B cell (primary cell): ENCODE measurements around the gene ZNF747. TPM values are rescaled to one million over a fixed set of nuclear protein-coding genes. Genes with fewer than 3 reads are reported as not detected.

Experiments
- ATAC-seq: fragments of 200-7000 bp; cut with Tn5 transposase; one replicate; pipeline ENCODE4 v1.10.0; 2021; ENCODE audit warnings: low read depth, mild to moderate bottlenecking, moderate number of reproducible peaks, moderate library complexity
- CTCF ChIA-PET: fragments of 350-600 bp; sonication (Branson Sonifier 250); formaldehyde crosslinking; loops from one replicate; lab custom pipeline; 2021; ENCODE audit warnings: antibody characterized with exemption, inconsistent platforms; lab: Charles Lee
- POLR2A ChIA-PET: fragments of 350-600 bp; sonication (Branson Sonifier 250); formaldehyde crosslinking; loops from one replicate; lab custom pipeline; 2021; ENCODE audit warnings: antibody characterized with exemption; lab: Charles Lee
- DNase-seq: peaks from one replicate; pipeline ENCODE4 v3.0.0; 2013
- H2AFZ ChIP-seq: 2 replicates; pipeline ENCODE4 v1.6.1; 2012; ENCODE audit warnings: mild to moderate bottlenecking, low read depth, low read length; ENCODE audit not compliant: insufficient read depth, poor library complexity, severe bottlenecking
- H3K27ac ChIP-seq, 2 donors: 1 replicate in 1 of 2; 2 replicates in 1 of 2; pipeline ENCODE4 v1.5.1; 2012 to 2013; ENCODE audit warnings: low read length in 2 of 2, mild to moderate bottlenecking in 2 of 2, moderate library complexity in 1 of 2
- H3K27me3 ChIP-seq, 4 experiments: fragments of 200-600 bp in 1 of 4; sonication (generic) in 1 of 4; replicated peaks in 1 of 4; 1 replicate in 2 of 4; 2 replicates in 2 of 4; pipeline versions ENCODE4 v1.6.1 to v1.7.0; 2013 to 2016; ENCODE audit warnings: low read length in 3 of 4, mild to moderate bottlenecking in 2 of 4, mixed read lengths in 1 of 4, moderate library complexity in 1 of 4; ENCODE audit not compliant: insufficient read depth in 4 of 4, control insufficient read depth in 3 of 4; ENCODE audit errors: control extremely low read depth in 1 of 4
- H3K36me3 ChIP-seq, 2 experiments: replicated peaks in 1 of 2; 1 replicate in 1 of 2; 2 replicates in 1 of 2; pipeline versions ENCODE4 v1.6.1 to v1.7.1; 2013; ENCODE audit warnings: low read length in 1 of 2; ENCODE audit not compliant: insufficient read depth in 2 of 2, control insufficient read depth in 1 of 2; ENCODE audit errors: control extremely low read depth in 1 of 2, extremely low read depth in 1 of 2
- H3K4me1 ChIP-seq, 2 donors: fragments of 200-600 bp in 1 of 2; sonication (generic) in 1 of 2; 1 replicate in 1 of 2; 2 replicates in 1 of 2; pipeline versions ENCODE4 v1.5.1 to v1.6.1; 2013 to 2017; ENCODE audit warnings: low read length in 2 of 2; ENCODE audit not compliant: control insufficient read depth in 2 of 2, insufficient read depth in 2 of 2
- H3K4me2 ChIP-seq: replicated peaks from 2 replicates; pipeline ENCODE3; 2012; ENCODE audit warnings: mild to moderate bottlenecking, low read depth, low read length; ENCODE audit not compliant: poor library complexity, severe bottlenecking
- H3K4me3 ChIP-seq, 5 experiments: fragments of 200-600 bp in 1 of 5; sonication (generic) in 1 of 5; 1 replicate in 3 of 5; 2 replicates in 2 of 5; pipeline versions ENCODE4 v1.5.1 to v1.7.0; 2011 to 2016; ENCODE audit warnings: low read length in 4 of 5, mild to moderate bottlenecking in 4 of 5, low read depth in 2 of 5, control low read depth in 1 of 5, moderate library complexity in 1 of 5; ENCODE audit not compliant: insufficient read depth in 1 of 5; ENCODE audit errors: control extremely low read depth in 1 of 5, extremely low read depth in 1 of 5
- H3K79me2 ChIP-seq: fragments of 200-600 bp; sonication (generic); one replicate; pipeline ENCODE4 v1.6.0; 2016; ENCODE audit warnings: low read length; ENCODE audit not compliant: control insufficient read depth, insufficient read depth
- H3K9ac ChIP-seq: fragments of 200-600 bp; sonication (generic); 2 replicates; pipeline ENCODE4 v1.6.1; 2017; ENCODE audit warnings: mild to moderate bottlenecking, low read length, moderate library complexity
- H3K9me3 ChIP-seq, 3 donors: one replicate each; pipeline versions ENCODE4 v1.6.1 to v1.7.1; 2013; ENCODE audit warnings: low read length in 2 of 3; ENCODE audit not compliant: control insufficient read depth in 2 of 3, insufficient read depth in 1 of 3; ENCODE audit errors: control extremely low read depth in 1 of 3
- H4K20me1 ChIP-seq: 2 replicates; pipeline ENCODE4 v1.6.0; 2012; ENCODE audit warnings: mild to moderate bottlenecking, low read length; ENCODE audit not compliant: insufficient read depth, control insufficient read depth, poor library complexity, severe bottlenecking
- H3K27ac Mint-ChIP-seq: one replicate; pipeline ENCODE4 v1.8.0; 2021; ENCODE audit warnings: mixed read lengths
- H3K27me3 Mint-ChIP-seq: one replicate; pipeline ENCODE4 v1.8.0; 2021; ENCODE audit warnings: mixed read lengths
- H3K4me1 Mint-ChIP-seq: one replicate; pipeline ENCODE4 v1.8.0; 2021; ENCODE audit warnings: mixed read lengths
- H3K4me3 Mint-ChIP-seq: one replicate; pipeline ENCODE4 v1.8.0; 2021; ENCODE audit warnings: mixed read lengths
- H3K9me3 Mint-ChIP-seq: one replicate; pipeline ENCODE4 v1.8.0; 2022; ENCODE audit warnings: mixed read lengths; ENCODE audit not compliant: insufficient read depth
- CTCF ChIP-seq: fragments of 200-600 bp; IDR thresholded peaks from one replicate; pipeline ENCODE4 v1.8.0; 2022; ENCODE audit warnings: antibody characterized with exemption, mild to moderate bottlenecking
- EZH2 ChIP-seq: IDR thresholded peaks from 2 replicates; pipeline ENCODE4 v1.6.1; 2012; ENCODE audit warnings: borderline replicate concordance, low read depth, mild to moderate bottlenecking, moderate library complexity, low read length; ENCODE audit not compliant: insufficient read depth, poor library complexity, severe bottlenecking
- WGBS: methylation state at CpG from one replicate; pipeline ENCODE4 v1.1.5; 2013; ENCODE audit warnings: missing lambda C conversion rate; ENCODE audit not compliant: insufficient coverage; 5-methylcytosine and 5-hydroxymethylcytosine counted together
- intact Hi-C: fragments of 100-400 bp; cut with micrococcal nuclease; formaldehyde crosslinking; loops from one replicate; pipeline ENCODE4 v1.10.0; 2022
- polyA plus RNA-seq: library from polyadenylated mRNA; depleted of rRNA; stranded (reverse); fragments of >200 nt; gene quantifications from 2 replicates; pipeline ENCODE4 v1.2.3, GENCODE V29; 2012
- total RNA-seq, 2 donors: library from RNA; stranded (reverse); fragments of 120-200 nt in 1 of 2; gene quantifications; 1 replicate in 1 of 2; 2 replicates in 1 of 2; pipeline versions ENCODE4 v1.2.3 to v1.2.4, GENCODE V29; 2013 to 2022

The ZNF747 gene
- total and polyA plus RNA-seq, 2 donors (not counting 1 experiment from before 2014, with no cell fraction given): 9.7 to 17.3 TPM

- peak overlapping the region; percentile 88 for H3K4me2 ChIP-seq
- peak overlapping the region; percentile 96 for H2AFZ ChIP-seq
- peaks cover 6% of the 10 kb centered on the region for H3K79me2 ChIP-seq
- Mint-ChIP-seq H3K4me1 (peaks cover 40% of the 10 kb centered on the region), H3K9me3 (no peaks in the 10 kb centered on the region), H3K27me3 (no peaks in the 10 kb centered on the region), H3K4me3 (peak overlapping the region; percentile 91), H3K27ac (peak overlapping the region; percentile 95)
- intact Hi-C loops: loop anchor here (1.0 kb wide), 1 partner anchor 13 kb away; the partner anchor contains the start of gene ZNF764
- H3K4me1 ChIP-seq: peaks cover 29 to 43% of the 10 kb centered on the region in 2 donors
- TF ChIP-seq CTCF (no peak), EZH2 (no peak)
- 9% methylated on average over 14 of the region's 22 CpGs for WGBS
- no peaks in the 10 kb centered on the region for H3K9me3 ChIP-seq
- H3K4me3 ChIP-seq: peak overlapping the region; percentile 57 to 89 (median 84)
- H3K36me3 ChIP-seq: no peaks in the 10 kb centered on the region
- ATAC-seq: no peak
- H3K27me3 ChIP-seq: no peaks in the 10 kb centered on the region
- peak overlapping the region; percentile 94 for H3K9ac ChIP-seq
- ChIA-PET POLR2A (interaction anchor here (0.6 to 3.0 kb wide), 7 partner anchors 11 to 133 kb away, joined by 3 to 81 read pairs (median 6); partner anchors contain the start of genes PRR14, ZNF764 and ZNF785), CTCF (interaction anchor here (1.2 to 2.8 kb wide), 6 partner anchors 10 to 141 kb away, joined by 3 to 21 read pairs (median 8); partner anchors contain the start of genes DCTPP1, ZNF747 and ZNF764)
- H4K20me1 ChIP-seq: no peaks in the 10 kb centered on the region
- H3K27ac ChIP-seq: peak overlapping the region; percentile 96 to 97
- no peak for DNase-seq
Observed at GRCh38 chr16:30570636-30571444, 36.2 kb upstream of the ZNF747 start.
